ENCODE results near the gene AGBL4.
"Not testable (repeated sequence)": the region's sequence is repeated elsewhere in the genome, so short reads cannot be mapped to it uniquely, and the experiment has no call there.

The AGBL4 gene

GRCh38 chr1:49318218-49318617 is 705.5 kb downstream of the AGBL4 start:
- no peak overlapping the region for H3K27ac ChIP-seq
- TF ChIP-seq ZFX (IDR thresholded peaks at IDR 0.05; ENCODE audit: borderline replicate concordance): no peak
- TF ChIP-seq, protein P1, sequence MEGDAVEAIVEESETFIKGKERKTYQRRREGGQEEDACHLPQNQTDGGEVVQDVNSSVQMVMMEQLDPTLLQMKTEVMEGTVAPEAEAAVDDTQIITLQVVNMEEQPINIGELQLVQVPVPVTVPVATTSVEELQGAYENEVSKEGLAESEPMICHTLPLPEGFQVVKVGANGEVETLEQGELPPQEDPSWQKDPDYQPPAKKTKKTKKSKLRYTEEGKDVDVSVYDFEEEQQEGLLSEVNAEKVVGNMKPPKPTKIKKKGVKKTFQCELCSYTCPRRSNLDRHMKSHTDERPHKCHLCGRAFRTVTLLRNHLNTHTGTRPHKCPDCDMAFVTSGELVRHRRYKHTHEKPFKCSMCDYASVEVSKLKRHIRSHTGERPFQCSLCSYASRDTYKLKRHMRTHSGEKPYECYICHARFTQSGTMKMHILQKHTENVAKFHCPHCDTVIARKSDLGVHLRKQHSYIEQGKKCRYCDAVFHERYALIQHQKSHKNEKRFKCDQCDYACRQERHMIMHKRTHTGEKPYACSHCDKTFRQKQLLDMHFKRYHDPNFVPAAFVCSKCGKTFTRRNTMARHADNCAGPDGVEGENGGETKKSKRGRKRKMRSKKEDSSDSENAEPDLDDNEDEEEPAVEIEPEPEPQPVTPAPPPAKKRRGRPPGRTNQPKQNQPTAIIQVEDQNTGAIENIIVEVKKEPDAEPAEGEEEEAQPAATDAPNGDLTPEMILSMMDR (IDR thresholded peaks at IDR 0.05): no peak

- H3K27ac ChIP-seq: no peak overlapping the region
- TF ChIP-seq, protein P1 (IDR thresholded peaks at IDR 0.05): no peak
- TF ChIP-seq ZFX (IDR thresholded peaks at IDR 0.05; ENCODE audit: borderline replicate concordance): no peak
Measured at GRCh38 chr1:49307457-49307856, 716.3 kb downstream of the AGBL4 start.

GRCh38 chr1:49306507-49307070 is 717.2 kb downstream of the AGBL4 start:
- H3K27ac ChIP-seq: no peak overlapping the region
- no peak for TF ChIP-seq ZFX (IDR thresholded peaks at IDR 0.05; ENCODE audit: borderline replicate concordance)
- TF ChIP-seq, protein P1 (IDR thresholded peaks at IDR 0.05): no peak

DNA sequence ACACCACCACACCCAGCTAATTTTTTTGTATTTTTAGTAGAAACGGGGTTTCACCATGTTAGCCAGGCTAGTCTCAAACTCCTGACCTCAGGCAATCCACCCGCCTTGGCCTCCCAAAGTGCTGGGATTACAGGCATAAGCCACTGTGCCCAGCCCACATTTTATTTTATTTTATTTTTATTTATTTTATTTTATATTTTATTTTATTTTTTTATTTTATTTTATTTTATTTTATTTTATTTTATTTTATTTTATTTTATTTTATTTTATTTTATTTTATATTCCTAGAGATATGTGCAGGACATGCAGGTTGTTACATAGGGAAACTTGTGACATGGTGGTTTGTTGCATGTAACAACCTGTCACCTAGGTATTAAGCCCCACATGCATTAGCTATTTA is 721.4 kb downstream of the AGBL4 start:
- H3K27ac ChIP-seq: not testable (repeated sequence)

DNA sequence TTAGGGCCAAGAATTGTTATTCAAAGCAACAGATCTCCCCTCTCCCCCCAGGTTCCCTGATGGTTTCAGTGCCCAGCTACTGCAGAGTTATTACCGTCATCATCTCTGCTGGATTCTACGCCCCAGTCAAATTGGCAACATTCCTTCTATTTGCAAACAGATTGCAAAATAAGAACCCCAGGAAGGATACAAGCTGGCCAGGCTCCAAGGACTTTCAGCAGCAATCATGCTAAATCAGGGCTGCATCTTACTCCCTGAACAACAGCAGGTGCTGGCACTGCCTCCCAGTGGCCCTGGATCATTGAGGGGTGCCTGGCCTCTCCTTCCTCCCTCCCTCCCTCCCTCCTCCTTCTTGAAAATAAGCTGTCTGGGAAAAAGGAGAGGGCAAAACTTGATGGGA is 725.5 kb downstream of the AGBL4 start:
- TF ChIP-seq, protein P1 (IDR thresholded peaks at IDR 0.05): no peak
- no peak for TF ChIP-seq ZFX (IDR thresholded peaks at IDR 0.05; ENCODE audit: borderline replicate concordance)
- H3K27ac ChIP-seq: no peak overlapping the region

DNA sequence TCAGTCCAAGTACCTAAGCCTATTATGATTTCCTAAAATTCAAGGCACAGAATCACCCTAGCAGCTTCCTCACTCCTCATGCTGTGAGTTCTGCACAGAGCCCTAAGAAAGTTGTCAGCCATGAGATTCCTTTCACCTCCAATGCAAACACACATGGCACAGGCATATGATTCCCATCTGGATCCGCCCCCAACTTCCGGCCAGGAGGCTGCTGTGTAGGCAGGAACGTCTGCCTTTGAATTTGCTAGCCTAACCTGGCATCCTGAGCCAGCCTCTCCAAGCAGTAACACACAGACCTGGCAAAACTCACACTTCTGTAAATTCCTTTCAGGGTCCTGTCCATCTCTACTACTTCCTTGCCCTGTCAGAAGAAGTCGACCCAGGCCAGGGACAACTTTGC is 726.0 kb downstream of the AGBL4 start:
- H3K27ac ChIP-seq: no peak overlapping the region
- TF ChIP-seq, protein P1 (IDR thresholded peaks at IDR 0.05): no peak
- TF ChIP-seq ZFX (IDR thresholded peaks at IDR 0.05; ENCODE audit: borderline replicate concordance): no peak

- no peak overlapping the region for H3K27ac ChIP-seq
- TF ChIP-seq, protein P1 (IDR thresholded peaks at IDR 0.05): no peak
- TF ChIP-seq ZFX (IDR thresholded peaks at IDR 0.05; ENCODE audit: borderline replicate concordance): no peak
Measured at GRCh38 chr1:49294539-49294938, 729.2 kb downstream of the AGBL4 start.

- TF ChIP-seq, protein P1 (IDR thresholded peaks at IDR 0.05): no peak
- TF ChIP-seq ZFX (IDR thresholded peaks at IDR 0.05; ENCODE audit: borderline replicate concordance): no peak
- H3K27ac ChIP-seq: no peak overlapping the region
Measured at GRCh38 chr1:49293016-49293415, 730.7 kb downstream of the AGBL4 start.

DNA sequence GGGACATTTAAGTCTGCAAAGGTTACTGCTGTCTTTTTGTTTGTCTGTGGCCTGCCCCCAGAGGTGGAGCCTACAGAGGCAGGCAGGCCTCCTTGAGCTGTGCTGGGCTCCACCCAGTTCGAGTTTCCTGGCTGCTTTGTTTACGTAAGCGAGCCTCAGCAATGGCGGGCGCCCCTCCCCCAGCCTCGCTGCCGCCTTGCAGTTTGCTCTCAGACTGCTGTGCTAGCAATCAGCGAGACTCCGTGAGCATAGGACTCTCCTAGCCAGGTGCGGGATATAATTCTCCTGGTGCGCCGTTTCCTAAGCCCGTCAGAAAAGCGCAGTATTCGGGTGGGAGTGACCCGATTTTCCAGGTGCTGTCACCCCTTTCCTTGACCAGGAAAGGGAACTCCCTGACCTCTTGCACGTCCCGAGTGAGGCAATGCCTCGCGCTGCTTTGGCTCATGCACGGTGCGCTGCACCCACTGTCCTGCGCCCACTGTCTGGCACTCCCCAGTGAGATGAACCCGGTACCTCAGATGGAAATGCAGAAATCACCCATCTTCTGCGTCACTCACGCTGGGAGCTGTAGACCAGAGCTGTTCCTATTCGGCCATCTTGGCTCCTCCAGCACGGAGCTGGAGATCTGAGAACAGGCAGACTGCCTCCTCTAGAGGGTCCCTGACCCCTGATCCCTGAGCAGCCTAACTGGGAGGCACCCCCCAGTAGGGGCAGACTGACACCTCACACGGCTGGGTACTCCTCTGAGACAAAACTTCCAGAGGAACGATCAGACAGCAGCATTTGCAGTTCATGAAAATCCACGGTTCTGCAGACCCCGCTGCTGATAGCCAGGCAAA is 766.3 kb downstream of the AGBL4 start:
- H3K27ac ChIP-seq: not testable (repeated sequence)

All from 22Rv1 (cell line).